CD14-positive monocyte (primary cell): Measurements from ENCODE around the gene OR2T8. TPM values are rescaled to one million over a fixed set of nuclear protein-coding genes. Genes with fewer than 3 reads are reported as not detected.

Experiments used
- DNase-seq, 3 donors: peaks; one replicate each; pipeline ENCODE4 v3.0.0-alpha.2; 2011 to 2022
- H2AFZ ChIP-seq: 2 replicates; pipeline ENCODE4 v1.6.0; 2012; ENCODE audit warnings: mild to moderate bottlenecking, low read depth, low read length, inconsistent platforms; ENCODE audit not compliant: insufficient read depth, poor library complexity, severe bottlenecking
- H3K27ac ChIP-seq, 2 donors: 1 replicate in 1 of 2; 2 replicates in 1 of 2; pipeline ENCODE4 v1.5.1; 2012 to 2013; ENCODE audit warnings: low read length in 2 of 2, control low read depth in 1 of 2, inconsistent platforms in 1 of 2, low read depth in 1 of 2, mild to moderate bottlenecking in 1 of 2
- H3K27me3 ChIP-seq, 2 donors: one replicate each; pipeline versions ENCODE4 v1.6.0 to v1.6.1; 2011 to 2013; ENCODE audit warnings: low read length in 2 of 2; ENCODE audit not compliant: control insufficient read depth in 2 of 2, insufficient read depth in 2 of 2
- H3K36me3 ChIP-seq, 2 donors: replicated peaks in 1 of 2; 1 replicate in 1 of 2; 2 replicates in 1 of 2; pipeline versions ENCODE4 v1.5.1 to v1.6.1; 2012 to 2013; ENCODE audit warnings: low read length in 2 of 2, control low read depth in 1 of 2, inconsistent platforms in 1 of 2, mild to moderate bottlenecking in 1 of 2; ENCODE audit not compliant: insufficient read depth in 2 of 2, control insufficient read depth in 1 of 2
- H3K4me1 ChIP-seq, 2 donors: 1 replicate in 1 of 2; 2 replicates in 1 of 2; pipeline versions ENCODE4 v1.5.1 to v1.6.1; 2012 to 2013; ENCODE audit warnings: low read length in 2 of 2, control low read depth in 1 of 2, inconsistent platforms in 1 of 2, mild to moderate bottlenecking in 1 of 2, moderate library complexity in 1 of 2; ENCODE audit not compliant: insufficient read depth in 2 of 2, control insufficient read depth in 1 of 2
- H3K4me2 ChIP-seq: replicated peaks from 2 replicates; pipeline ENCODE3; 2012; ENCODE audit warnings: low read length, moderate library complexity, mild to moderate bottlenecking; ENCODE audit not compliant: poor library complexity, severe bottlenecking; ENCODE audit errors: extremely low read depth
- H3K4me3 ChIP-seq, 3 experiments: fragments of 200-600 bp in 1 of 3; sonication (generic) in 1 of 3; replicated peaks in 1 of 3; 1 replicate in 2 of 3; 2 replicates in 1 of 3; pipeline ENCODE4 v1.5.1; 2011 to 2013; ENCODE audit warnings: low read length in 3 of 3, mild to moderate bottlenecking in 3 of 3, control low read depth in 2 of 3, low read depth in 2 of 3, inconsistent platforms in 1 of 3, moderate library complexity in 1 of 3
- H3K79me2 ChIP-seq: 2 replicates; pipeline ENCODE4 v1.6.0; 2012; ENCODE audit warnings: mild to moderate bottlenecking, control low read depth, inconsistent platforms, low read length, moderate library complexity; ENCODE audit not compliant: insufficient read depth
- H3K9ac ChIP-seq: 2 replicates; pipeline ENCODE4 v1.6.0; 2017; ENCODE audit warnings: low read length, mild to moderate bottlenecking; ENCODE audit not compliant: insufficient read depth, poor library complexity, severe bottlenecking
- H3K9me3 ChIP-seq, 2 donors: replicated peaks in 1 of 2; 1 replicate in 1 of 2; 2 replicates in 1 of 2; pipeline versions ENCODE4 v1.5.1 to v1.6.1; 2012 to 2013; ENCODE audit warnings: low read length in 2 of 2, control low read depth in 1 of 2; ENCODE audit not compliant: control insufficient read depth in 1 of 2, insufficient read depth in 1 of 2
- H4K20me1 ChIP-seq: 2 replicates; pipeline ENCODE4 v1.6.0; 2012; ENCODE audit warnings: mild to moderate bottlenecking, low read length, control low read depth, moderate library complexity; ENCODE audit not compliant: insufficient read depth
- H3K27ac Mint-ChIP-seq, 7 donors: one replicate each; pipeline ENCODE4 v1.8.0; 2020; ENCODE audit warnings: mild to moderate bottlenecking in 7 of 7, mixed read lengths in 7 of 7, moderate library complexity in 6 of 7, inconsistent platforms in 2 of 7
- H3K27me3 Mint-ChIP-seq, 3 donors: one replicate each; pipeline ENCODE4 v1.8.0; 2021 to 2022; ENCODE audit warnings: low read depth in 3 of 3, mild to moderate bottlenecking in 3 of 3, mixed read lengths in 3 of 3, moderate library complexity in 3 of 3, inconsistent platforms in 1 of 3
- H3K36me3 Mint-ChIP-seq, 2 donors: one replicate each; pipeline ENCODE4 v1.8.0; 2020; ENCODE audit warnings: mixed read lengths in 2 of 2, inconsistent platforms in 1 of 2, mild to moderate bottlenecking in 1 of 2
- H3K4me1 Mint-ChIP-seq: one replicate; pipeline ENCODE4 v1.8.0; 2020; ENCODE audit warnings: mild to moderate bottlenecking, mixed read lengths
- H3K4me3 Mint-ChIP-seq, 2 donors: one replicate each; pipeline ENCODE4 v1.8.0; 2020; ENCODE audit warnings: mild to moderate bottlenecking in 2 of 2, mixed read lengths in 2 of 2, moderate library complexity in 1 of 2
- H3K9me3 Mint-ChIP-seq, 7 donors: one replicate each; pipeline ENCODE4 v1.8.0; 2020 to 2022; ENCODE audit warnings: mixed read lengths in 7 of 7, mild to moderate bottlenecking in 6 of 7, moderate library complexity in 6 of 7, inconsistent platforms in 2 of 7
- CTCF ChIP-seq: fragments of 200-600 bp; IDR thresholded peaks from one replicate; pipeline ENCODE4 v1.8.0; 2022; ENCODE audit warnings: antibody characterized with exemption, mild to moderate bottlenecking
- WGBS: methylation state at CpG from one replicate; pipeline ENCODE4 v1.1.5; 2013; ENCODE audit warnings: missing lambda C conversion rate; ENCODE audit not compliant: insufficient coverage; 5-methylcytosine and 5-hydroxymethylcytosine counted together
- intact Hi-C, 2 donors: fragments of 100-400 bp; cut with micrococcal nuclease; formaldehyde crosslinking; loops; one replicate each; pipeline versions ENCODE4 v1.15.0 to v1.15.1; 2023
- polyA plus RNA-seq, 3 donors: library from polyadenylated mRNA; depleted of rRNA in 1 of 3; unstranded in 2 of 3; stranded (reverse) in 1 of 3; fragments of 300-500 nt in 2 of 3; fragments of >200 nt in 1 of 3; fragmentation: Illumina TruSeq in 2 of 3; gene quantifications; 1 replicate in 2 of 3; 2 replicates in 1 of 3; pipeline ENCODE4 v1.2.3, GENCODE V29; 2012 to 2021

OR2T8 gene
- polyA plus RNA-seq, 3 donors, result not detected

DNA sequence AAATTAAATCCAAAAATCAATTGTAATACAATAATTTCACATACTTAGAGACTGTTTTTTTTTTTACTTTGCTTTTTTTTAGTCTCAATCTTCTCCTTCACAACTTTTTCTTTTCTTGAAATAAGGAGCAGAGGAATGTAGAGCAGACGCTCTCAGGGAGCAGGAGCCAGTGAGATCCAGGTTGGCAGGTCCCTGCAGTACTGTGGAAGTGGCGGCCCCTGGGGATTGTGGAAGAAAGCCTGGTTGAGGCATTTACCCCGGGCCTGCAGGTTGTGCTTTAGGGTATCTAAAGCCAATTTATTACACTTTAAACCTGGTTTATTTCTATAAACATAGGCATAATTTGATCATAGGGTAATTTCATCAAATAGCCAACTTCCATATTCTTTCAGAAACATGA, 3.9 kb downstream of the OR2T8 start:
- Mint-ChIP-seq H3K27me3 (no peaks in the 10 kb centered on the region), H3K27ac (no peak overlapping the region), H3K4me1 (no peaks in the 10 kb centered on the region), H3K4me3 (no peak overlapping the region), H3K36me3 (no peaks in the 10 kb centered on the region), H3K9me3 (no peaks in the 10 kb centered on the region)
- Histone ChIP-seq H3K4me1 (no peaks in the 10 kb centered on the region), H3K27ac (no peak overlapping the region), H2AFZ (no peak overlapping the region), H3K4me3 (no peak overlapping the region), H3K27me3 (no peaks in the 10 kb centered on the region), H3K4me2 (no peak overlapping the region), H3K9ac (no peak overlapping the region), H3K9me3 (no peaks in the 10 kb centered on the region), H3K36me3 (no peaks in the 10 kb centered on the region), H4K20me1 (no peaks in the 10 kb centered on the region), H3K79me2 (no peaks in the 10 kb centered on the region)
- no peak for DNase-seq
- TF ChIP-seq CTCF, result no peak
- intact Hi-C loops, result no loop called here
- no CpG with 5 or more reads among the region's 3 CpGs for WGBS

DNA sequence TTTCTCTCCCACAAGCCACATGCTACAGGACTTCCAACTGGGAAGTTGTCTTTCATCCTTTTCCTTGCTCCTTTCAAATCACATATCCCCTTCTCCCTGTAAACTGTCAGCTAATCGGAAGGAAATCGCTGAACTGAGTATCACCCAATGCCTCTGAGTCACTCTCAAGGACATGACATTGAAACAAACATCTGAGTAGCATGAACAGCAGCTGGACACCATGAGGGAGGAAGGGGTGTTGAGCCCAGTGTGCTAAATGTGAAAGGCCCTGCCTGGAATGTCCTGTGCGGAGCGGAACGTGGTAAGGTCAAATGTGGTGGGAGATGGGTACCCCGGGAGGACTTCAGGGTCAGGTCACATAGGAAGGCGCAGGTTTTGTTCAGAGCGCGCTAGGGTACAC, 4.8 kb downstream of the OR2T8 start, which contains the start of gene OR2AJ1:
OR2AJ1 (plus strand) TSS at position 22 of the 400 bp plus-strand sequence. CDS start 8,880 bp downstream, outside the sequence.
- no peaks in the 10 kb centered on the region for H3K79me2 ChIP-seq
- H4K20me1 ChIP-seq, result no peaks in the 10 kb centered on the region
- Mint-ChIP-seq H3K4me1 (no peaks in the 10 kb centered on the region), H3K27ac (no peak within 1 kb of the TSS), H3K27me3 (no peaks in the 10 kb centered on the region), H3K36me3 (no peaks in the 10 kb centered on the region), H3K4me3 (no peak within 1 kb of the TSS), H3K9me3 (no peaks in the 10 kb centered on the region)
- H3K36me3 ChIP-seq, result no peaks in the 10 kb centered on the region
- DNase-seq, result no peak
- no peaks in the 10 kb centered on the region for H3K27me3 ChIP-seq
- H3K9me3 ChIP-seq, result no peaks in the 10 kb centered on the region
- no peak within 1 kb of the TSS for H3K4me3 ChIP-seq
- intact Hi-C loops, result no loop called here
- no peaks in the 10 kb centered on the region for H3K4me1 ChIP-seq
- H2AFZ ChIP-seq, result no peak within 1 kb of the TSS
- no peak within 1 kb of the TSS for H3K9ac ChIP-seq
- no peak within 1 kb of the TSS for H3K27ac ChIP-seq
- no peak for TF ChIP-seq CTCF
- H3K4me2 ChIP-seq, result no peak within 1 kb of the TSS
- no CpG with 5 or more reads among the region's 9 CpGs for WGBS
